Activated CD4-positive, alpha-beta T cell treated with anti-CD3 and anti-CD28 coated beads, Interleukin-2, amount 50 U/mL, for 1 hour (primary cell): ENCODE data around the gene MAN2A1.
A peak's percentile ranks its signal among the peaks of the same experiment; 100 is the strongest.

Experiments used
- DNase-seq: peaks from one replicate; pipeline ENCODE4 v3.0.0-alpha.2; 2020

The MAN2A1 gene

GRCh38 chr5:109685916-109686315 lies 3.8 kb upstream of the MAN2A1 start:
- DNase-seq: no peak

- DNase-seq: peak; percentile 5
Measured at GRCh38 chr5:109688630-109688969, 1.1 kb upstream of the MAN2A1 start.

- peak; percentile 70 for DNase-seq
Measured at GRCh38 chr5:109688970-109689739, 572 bp upstream of the MAN2A1 start.

DNA sequence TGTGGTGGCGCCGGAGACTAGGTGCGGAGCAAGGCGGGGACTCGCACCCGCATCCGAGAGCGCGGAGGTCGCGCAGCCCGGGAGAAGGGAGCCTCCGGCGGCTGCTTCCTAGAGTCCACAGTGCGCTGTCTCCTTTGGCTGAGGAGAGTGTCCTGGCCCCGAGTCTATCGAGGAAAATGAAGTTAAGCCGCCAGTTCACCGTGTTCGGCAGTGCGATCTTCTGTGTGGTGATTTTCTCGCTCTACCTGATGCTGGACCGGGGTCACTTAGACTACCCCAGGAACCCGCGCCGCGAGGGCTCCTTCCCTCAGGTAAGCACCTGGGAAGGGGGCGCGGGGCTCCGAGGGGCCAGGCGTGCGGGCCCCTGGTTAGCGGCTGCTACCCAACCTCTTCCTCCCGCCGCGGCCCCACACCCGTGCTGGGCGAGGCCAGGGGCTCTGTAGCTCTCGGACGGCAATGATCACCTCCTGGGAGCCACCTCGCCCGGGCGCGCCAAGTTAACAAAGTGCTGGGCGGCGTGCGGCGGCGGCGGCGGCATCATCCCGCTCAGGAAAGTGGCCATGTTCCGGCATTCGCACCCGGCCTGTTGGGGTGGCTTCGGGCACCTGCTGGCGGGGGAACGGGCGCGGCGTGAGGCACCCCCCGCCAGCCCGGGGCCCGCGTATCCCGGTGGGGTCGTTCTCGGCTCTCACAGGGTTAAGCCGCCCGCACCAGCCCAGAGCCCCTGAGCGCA lies 681 bp downstream of the MAN2A1 start:
- DNase-seq: peak; percentile 27

DNA sequence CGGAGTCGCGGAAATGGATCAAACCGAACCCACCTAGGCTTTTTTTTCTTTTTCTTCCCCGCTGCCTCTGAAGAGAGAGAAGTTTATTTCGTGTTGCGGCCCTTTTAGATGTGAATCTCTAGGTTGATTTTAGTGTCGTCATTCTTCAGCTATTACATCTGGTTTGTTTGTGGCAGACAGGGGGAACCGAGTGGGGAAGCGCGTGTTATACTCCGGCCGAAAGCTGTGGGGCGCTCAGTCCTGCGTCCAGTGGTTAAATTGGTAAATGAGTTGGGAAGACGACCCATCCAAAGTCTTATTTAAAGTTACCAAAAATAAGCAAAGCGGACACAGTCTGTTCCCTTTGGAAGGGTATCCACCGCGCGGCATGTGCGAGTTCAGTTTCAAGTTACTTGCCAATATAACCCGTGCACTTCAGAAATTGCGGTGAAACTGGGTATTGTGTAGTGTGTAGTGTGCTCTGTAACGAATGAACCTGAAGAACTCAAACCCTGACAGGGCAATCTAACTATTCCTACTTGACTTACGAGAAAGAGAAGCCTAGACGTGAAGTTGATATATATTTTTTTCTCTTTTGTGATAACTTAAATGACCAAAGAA lies 1.3 kb downstream of the MAN2A1 start:
- DNase-seq: peak; percentile 46

- no peak for DNase-seq
Measured at GRCh38 chr5:109691996-109692395, 2.3 kb downstream of the MAN2A1 start.

DNA sequence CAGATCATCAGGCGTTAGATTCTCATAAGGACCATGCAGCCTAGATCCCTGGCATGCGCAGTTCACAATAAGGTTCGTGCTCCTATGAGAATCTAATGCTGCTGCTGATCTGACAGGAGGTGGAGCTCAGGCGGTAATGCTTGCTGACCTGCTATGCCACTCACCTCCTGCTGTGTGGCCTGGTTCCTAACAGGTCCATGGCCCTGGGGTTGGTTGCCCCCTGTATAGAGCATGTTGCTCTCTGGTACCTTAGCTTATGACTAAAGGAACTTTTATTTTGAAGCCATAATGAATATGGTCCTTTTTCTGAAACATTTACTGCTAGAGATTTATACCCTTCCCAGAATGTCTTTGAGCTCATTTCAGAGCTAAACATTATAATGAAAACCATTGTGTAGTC lies 3.1 kb downstream of the MAN2A1 start:
- DNase-seq: no peak

GRCh38 chr5:109693535-109694400 lies 4.0 kb downstream of the MAN2A1 start:
- DNase-seq: no peak

DNA sequence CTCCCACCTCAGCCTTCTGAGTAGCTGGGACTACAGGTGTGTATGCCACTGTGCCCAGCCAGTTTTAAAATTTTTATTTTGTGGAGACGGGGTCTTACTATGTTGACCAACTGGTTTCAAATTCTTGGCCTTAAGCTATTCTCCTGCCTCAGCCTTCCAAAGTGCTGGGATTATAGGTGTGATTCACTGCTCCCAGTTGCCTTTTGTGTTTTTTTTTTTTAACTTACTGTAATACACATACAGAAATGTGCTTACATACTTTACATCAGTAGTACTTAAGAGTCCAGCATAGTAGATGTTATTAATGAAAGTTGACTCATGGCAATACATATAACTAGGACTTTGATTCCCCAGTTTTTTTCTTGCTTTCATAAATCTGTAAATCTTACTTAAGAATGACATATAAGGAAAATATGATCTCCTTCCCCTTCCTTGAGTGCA lies 4.7 kb downstream of the MAN2A1 start:
- no peak for DNase-seq

DNA sequence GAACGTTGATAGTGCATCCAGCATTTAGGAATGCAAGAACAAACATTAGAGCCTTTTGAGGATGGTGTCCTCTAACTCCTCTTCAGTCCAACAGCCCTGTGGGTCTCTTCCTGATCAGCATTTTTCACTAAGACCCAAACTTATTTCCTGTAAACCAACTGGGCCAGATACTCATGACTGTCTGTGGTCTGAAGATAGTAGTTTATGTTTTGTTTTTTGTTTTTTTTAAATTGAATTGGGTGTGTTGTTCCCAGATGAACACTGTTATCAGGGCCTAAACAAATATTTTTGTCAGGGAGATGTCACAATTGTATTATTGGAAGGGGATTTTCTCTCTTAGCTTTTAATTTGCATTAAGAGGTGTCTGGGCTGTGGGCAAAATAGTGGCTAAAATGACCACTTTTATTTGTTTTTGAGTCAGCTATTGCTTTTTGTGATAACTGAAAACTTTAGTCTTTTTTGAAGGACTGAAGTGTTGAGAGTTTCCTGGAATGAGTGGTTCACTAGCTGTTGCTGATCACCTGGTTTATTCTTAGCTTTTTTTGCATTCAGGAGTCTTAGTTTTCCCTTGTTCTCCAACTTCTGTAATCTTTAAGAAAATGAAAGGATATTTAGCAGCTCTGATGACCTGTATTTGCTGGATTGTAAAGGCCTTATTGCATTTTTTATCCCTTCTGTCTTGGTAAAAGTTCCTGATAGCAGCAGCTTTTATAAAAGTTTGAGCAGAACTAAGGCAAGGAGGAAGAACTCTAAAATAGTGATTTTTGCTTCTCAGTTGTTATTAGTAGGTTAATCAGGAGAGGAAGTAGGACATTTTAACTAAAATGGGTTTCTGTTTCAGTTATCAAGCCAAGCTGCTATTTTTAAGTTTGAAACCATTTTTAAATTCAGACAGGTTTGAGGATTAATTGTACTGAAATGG lies 5.5 kb downstream of the MAN2A1 start:
- DNase-seq: no peak

- no peak for DNase-seq
Measured at GRCh38 chr5:109697339-109697738, 7.6 kb downstream of the MAN2A1 start.

- no peak for DNase-seq
Measured at GRCh38 chr5:109700516-109701153, 10.9 kb downstream of the MAN2A1 start.

- DNase-seq: no peak
Measured at GRCh38 chr5:109701252-109701651, 11.5 kb downstream of the MAN2A1 start.

DNA sequence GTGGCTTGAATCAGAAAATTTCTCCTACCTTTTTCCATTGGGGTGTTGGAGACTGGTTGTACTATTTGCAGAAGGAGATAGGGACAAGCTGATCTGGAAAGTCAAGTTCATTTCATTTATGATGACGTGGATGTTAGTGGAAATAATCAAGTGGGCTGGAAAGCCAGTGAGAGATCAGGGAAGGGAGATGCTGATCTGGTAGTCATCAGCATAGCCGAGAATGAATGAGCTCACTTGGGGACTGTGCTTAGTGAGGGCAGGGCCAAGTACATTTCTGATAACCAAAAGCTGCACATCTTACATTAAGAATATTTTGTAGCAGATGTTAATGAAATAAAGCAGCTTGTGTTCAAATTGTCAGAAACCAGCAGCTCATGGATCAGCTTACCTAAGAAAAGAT lies 12.1 kb downstream of the MAN2A1 start:
- no peak for DNase-seq

DNA sequence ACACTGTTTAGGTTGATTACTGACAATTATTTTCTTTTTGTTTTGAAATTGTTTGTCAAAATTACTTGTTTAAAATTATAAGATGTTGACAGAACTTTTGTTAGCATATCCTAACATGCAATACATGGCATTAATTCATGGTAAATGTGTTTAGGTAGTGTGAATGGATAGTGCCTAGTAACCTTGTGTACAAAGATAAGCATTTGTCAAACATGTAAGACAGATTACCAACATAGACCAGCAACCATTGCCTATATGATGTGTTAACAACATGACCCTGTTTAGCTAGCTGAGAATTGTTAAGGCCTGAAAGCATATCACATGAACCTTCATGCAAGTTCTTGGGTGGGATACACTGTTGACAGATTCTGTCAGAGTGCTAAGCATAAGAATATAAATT lies 13.4 kb downstream of the MAN2A1 start:
- DNase-seq: no peak

- no peak for DNase-seq
Measured at GRCh38 chr5:109703829-109704228, 14.1 kb downstream of the MAN2A1 start.

DNA sequence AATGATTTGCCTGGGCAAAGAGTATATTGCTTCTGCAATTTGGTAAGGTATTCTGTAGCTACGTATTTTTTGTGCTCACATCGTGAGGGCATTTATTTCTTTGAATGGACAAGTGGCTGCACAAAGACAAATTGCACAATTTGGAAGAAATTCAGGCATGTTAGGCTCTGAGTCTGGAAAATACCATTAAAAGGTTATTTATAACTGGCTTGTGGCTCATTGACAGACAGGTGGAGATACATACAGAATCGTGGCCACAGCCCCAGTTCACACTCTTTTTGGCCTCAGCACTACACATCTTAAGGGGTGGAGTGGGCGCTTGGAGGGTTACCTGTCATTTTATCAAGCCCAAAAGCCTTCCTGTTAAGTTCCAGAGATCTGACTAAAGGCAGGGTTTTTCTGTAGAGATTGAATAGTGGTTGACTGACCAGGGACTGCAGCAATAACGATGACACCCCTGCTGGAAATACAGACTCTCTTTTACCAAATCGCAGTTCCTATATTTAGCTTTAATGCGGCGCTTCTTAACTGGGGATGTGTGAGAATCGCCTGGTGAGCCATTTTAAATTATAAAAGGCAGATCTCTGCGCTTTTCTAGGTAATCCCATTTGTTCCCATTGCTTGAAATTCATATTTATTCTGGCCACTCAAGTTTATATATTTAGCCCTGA lies 14.7 kb downstream of the MAN2A1 start:
- no peak for DNase-seq

GRCh38 chr5:109705596-109705995 lies 15.9 kb downstream of the MAN2A1 start:
- DNase-seq: no peak

DNA sequence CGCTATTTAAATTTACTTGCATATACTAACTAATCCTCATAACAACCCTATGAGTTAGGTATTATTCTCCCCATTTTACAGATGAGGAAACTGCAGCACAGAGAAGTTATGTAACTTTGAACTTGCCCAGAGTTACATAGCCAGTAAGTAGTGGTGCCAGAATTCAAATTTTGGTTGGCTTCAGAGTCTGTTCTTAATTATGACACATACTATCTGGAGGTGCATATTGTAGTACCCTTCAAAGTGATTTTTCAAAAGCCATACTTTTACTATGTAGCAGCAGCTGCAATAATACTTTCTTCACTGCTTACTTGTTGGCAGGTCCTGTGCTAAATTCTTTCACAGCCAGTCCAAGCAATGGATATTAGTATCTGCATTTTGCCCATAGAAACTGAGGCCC lies 16.4 kb downstream of the MAN2A1 start:
- no peak for DNase-seq

- no peak for DNase-seq
Measured at GRCh38 chr5:109707531-109707930, 17.8 kb downstream of the MAN2A1 start.

DNA sequence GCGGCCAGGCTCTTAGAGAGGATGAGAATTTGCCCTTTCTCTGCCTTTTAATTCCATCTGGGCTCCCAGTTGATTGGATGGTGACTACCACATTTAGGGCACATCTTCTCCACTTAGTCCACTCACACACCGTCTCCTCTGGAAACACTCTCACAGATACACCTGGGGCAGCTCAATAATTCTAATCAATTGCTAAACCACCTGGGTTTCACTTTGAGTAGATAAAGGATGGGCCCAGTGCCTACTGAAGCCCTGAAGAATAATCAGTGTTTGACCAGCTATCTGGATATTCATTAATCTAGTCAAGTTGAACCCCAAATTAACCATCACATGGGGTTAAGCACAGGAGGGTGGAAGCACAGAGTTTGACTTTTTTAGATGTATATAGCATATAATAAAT lies 19.1 kb downstream of the MAN2A1 start:
- DNase-seq: no peak
